Caco-2 (cell line): ENCODE measurements around the gene ALG12. TPM values are rescaled to one million over a fixed set of nuclear protein-coding genes. Genes with fewer than 3 reads are reported as not detected.

ENCODE experiments used
- BruUV-seq: library from RNA; stranded (reverse); fragments of 400-500 nt; replicated peaks from 2 replicates; lab custom pipeline; 2021; lab: Mats Ljungman, UMichigan
- CTCF ChIA-PET: fragments of 300-600 bp; sonication (Branson Sonifier 250); formaldehyde crosslinking; loops from one replicate; lab custom pipeline; 2022; ENCODE audit warnings: antibody characterized with exemption; lab: Charles Lee
- POLR2A ChIA-PET: fragments of 300-600 bp; sonication (Branson Sonifier 250); formaldehyde crosslinking; loops from one replicate; lab custom pipeline; 2022; ENCODE audit warnings: antibody characterized with exemption; lab: Charles Lee
- DNase-seq, 2 experiments: peaks; one replicate each; pipeline versions ENCODE4 v3.0.0 to v3.0.0-alpha.2; 2020 to 2022
- H3K27me3 ChIP-seq: replicated peaks from 2 replicates; pipeline ENCODE4 v1.6.0; 2011; ENCODE audit warnings: low read length; ENCODE audit not compliant: control insufficient read depth, insufficient read depth
- H3K36me3 ChIP-seq: 2 replicates; pipeline ENCODE4 v1.5.1; 2011; ENCODE audit warnings: low read length; ENCODE audit not compliant: control insufficient read depth, insufficient read depth
- H3K4me1 ChIP-seq: fragments of 250-450 bp; sonication (Bioruptor Pico); 2 replicates; pipeline ENCODE4 v1.5.1; 2020; ENCODE audit warnings: mild to moderate bottlenecking
- H3K4me3 ChIP-seq: 2 replicates; pipeline ENCODE4 v1.5.1; 2011; ENCODE audit warnings: low read depth, mild to moderate bottlenecking, control low read depth, low read length
- H3K9me3 ChIP-seq: fragments of 250-450 bp; sonication (Bioruptor Pico); 2 replicates; pipeline ENCODE4 v1.5.1; 2020; ENCODE audit warnings: mild to moderate bottlenecking, moderate library complexity
- H3K27ac Mint-ChIP-seq: one replicate; pipeline ENCODE4 v1.8.0; 2022; ENCODE audit warnings: mixed read lengths; ENCODE audit not compliant: unreplicated experiment
- H3K27me3 Mint-ChIP-seq: one replicate; pipeline ENCODE4 v1.8.0; 2022; ENCODE audit warnings: mixed read lengths; ENCODE audit not compliant: insufficient read depth, unreplicated experiment
- H3K36me3 Mint-ChIP-seq: one replicate; pipeline ENCODE4 v1.8.0; 2022; ENCODE audit warnings: mild to moderate bottlenecking, mixed read lengths; ENCODE audit not compliant: insufficient read depth, unreplicated experiment
- H3K4me1 Mint-ChIP-seq: one replicate; pipeline ENCODE4 v1.8.0; 2022; ENCODE audit warnings: low read depth, mixed read lengths; ENCODE audit not compliant: unreplicated experiment
- H3K4me3 Mint-ChIP-seq: one replicate; pipeline ENCODE4 v1.8.0; 2022; ENCODE audit warnings: mild to moderate bottlenecking, moderate library complexity, mixed read lengths; ENCODE audit not compliant: unreplicated experiment
- H3K9me3 Mint-ChIP-seq: one replicate; pipeline ENCODE4 v1.8.0; 2022; ENCODE audit warnings: mixed read lengths; ENCODE audit not compliant: unreplicated experiment
- CTCF ChIP-seq, 2 experiments: fragments of 200-600 bp in 1 of 2; IDR thresholded peaks; 1 replicate in 1 of 2; 2 replicates in 1 of 2; pipeline versions ENCODE4 v1.5.1 to v1.8.0; 2011 to 2022; ENCODE audit warnings: antibody characterized with exemption in 1 of 2, control low read depth in 1 of 2, inconsistent platforms in 1 of 2, low read depth in 1 of 2, low read length in 1 of 2, mild to moderate bottlenecking in 1 of 2, moderate library complexity in 1 of 2; ENCODE audit not compliant: insufficient read depth in 1 of 2, severe bottlenecking in 1 of 2, unreplicated experiment in 1 of 2
- intact Hi-C: fragments of 100-400 bp; cut with micrococcal nuclease; formaldehyde crosslinking; loops from one replicate; pipeline ENCODE4 v1.10.0; 2022; ENCODE audit not compliant: unreplicated experiment
- total RNA-seq: library from RNA; stranded (reverse); gene quantifications from 2 replicates; pipeline ENCODE4 v1.2.3, GENCODE V29; 2022

Gene ALG12
- total RNA-seq, 1 experiment from 2014 or later, result 35.7 TPM

DNA sequence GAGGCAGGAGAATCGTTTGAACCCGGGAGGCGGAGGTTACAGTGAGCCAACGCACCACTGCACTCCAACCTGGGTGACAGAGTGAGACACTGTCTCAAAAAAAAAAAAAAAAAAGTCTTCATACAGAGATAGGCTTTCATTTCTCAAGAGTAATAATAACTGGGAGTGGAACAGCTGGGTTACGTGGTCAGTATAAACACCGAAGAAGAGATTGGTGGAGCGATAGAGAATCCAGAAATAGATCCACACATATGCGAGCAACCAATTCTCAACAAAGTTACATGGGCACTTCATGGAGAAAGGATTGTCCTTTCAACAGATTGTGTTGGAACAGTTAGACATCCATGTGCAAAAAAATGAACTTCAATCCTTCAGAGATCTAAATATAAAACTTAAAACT lies 40.0 kb downstream of the ALG12 start:
- no TSS peak for BruUV-seq
- H3K4me3 ChIP-seq, result no peak overlapping the region
- POLR2A ChIA-PET, result no interaction called here
- H3K9me3 Mint-ChIP-seq, result no peaks in the 10 kb centered on the region
- H3K4me1 Mint-ChIP-seq, result no peaks in the 10 kb centered on the region
- no peaks in the 10 kb centered on the region for H3K27me3 ChIP-seq
- no peak overlapping the region for H3K27ac Mint-ChIP-seq
- peaks cover 54% of the 10 kb centered on the region for H3K36me3 Mint-ChIP-seq
- H3K27me3 Mint-ChIP-seq, result no peaks in the 10 kb centered on the region
- no peaks in the 10 kb centered on the region for H3K9me3 ChIP-seq
- intact Hi-C loops, result no loop called here
- TF ChIP-seq CTCF (IDR thresholded peaks at IDR 0.05; ENCODE audit: insufficient read depth in 1 of 2, low read depth in 1 of 2, low read length in 1 of 2, severe bottlenecking in 1 of 2, unreplicated experiment in 1 of 2), result no peak
- H3K4me3 Mint-ChIP-seq, result no peak overlapping the region
- no peak for DNase-seq
- no peaks in the 10 kb centered on the region for H3K4me1 ChIP-seq
- no peaks in the 10 kb centered on the region for H3K36me3 ChIP-seq
- CTCF ChIA-PET, result no interaction called here

DNA sequence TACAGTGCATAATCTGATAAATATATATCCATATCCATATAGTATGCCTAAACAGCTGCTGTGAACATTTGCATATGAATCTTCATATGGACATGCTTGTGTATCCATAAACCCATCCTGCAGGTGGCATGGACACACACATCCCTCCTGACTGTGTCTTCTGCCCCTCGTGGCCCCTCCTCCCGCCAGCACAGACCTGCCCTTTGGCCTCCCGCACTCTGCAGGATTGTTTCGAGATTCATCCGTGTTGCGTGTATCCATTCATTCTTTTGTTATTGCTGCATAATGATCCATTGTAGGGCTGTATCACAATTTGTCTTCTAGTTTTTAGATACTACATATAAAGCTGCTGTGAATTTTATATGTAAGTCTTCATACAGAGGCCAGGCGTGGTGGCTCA lies 40.6 kb downstream of the ALG12 start:
- Mint-ChIP-seq H3K27ac (no peak overlapping the region), H3K4me1 (no peaks in the 10 kb centered on the region), H3K36me3 (peaks cover 49% of the 10 kb centered on the region), H3K27me3 (no peaks in the 10 kb centered on the region), H3K4me3 (no peak overlapping the region), H3K9me3 (no peaks in the 10 kb centered on the region)
- DNase-seq, result no peak
- intact Hi-C loops, result no loop called here
- no TSS peak for BruUV-seq
- Histone ChIP-seq H3K9me3 (no peaks in the 10 kb centered on the region), H3K4me1 (no peaks in the 10 kb centered on the region), H3K4me3 (no peak overlapping the region), H3K27me3 (no peaks in the 10 kb centered on the region), H3K36me3 (no peaks in the 10 kb centered on the region)
- ChIA-PET CTCF (no interaction called here), POLR2A (no interaction called here)
- TF ChIP-seq CTCF (IDR thresholded peaks at IDR 0.05; ENCODE audit: insufficient read depth in 1 of 2, low read depth in 1 of 2, low read length in 1 of 2, severe bottlenecking in 1 of 2, unreplicated experiment in 1 of 2), result no peak

- no peak for TF ChIP-seq CTCF (IDR thresholded peaks at IDR 0.05; ENCODE audit: insufficient read depth in 1 of 2, low read depth in 1 of 2, low read length in 1 of 2, severe bottlenecking in 1 of 2, unreplicated experiment in 1 of 2)
- ChIA-PET CTCF (no interaction called here), POLR2A (no interaction called here)
- no peaks in the 10 kb centered on the region for H3K27me3 ChIP-seq
- Mint-ChIP-seq H3K4me3 (no peak overlapping the region), H3K36me3 (peaks cover 57% of the 10 kb centered on the region), H3K27me3 (no peaks in the 10 kb centered on the region), H3K9me3 (peaks cover 12% of the 10 kb centered on the region), H3K27ac (no peak overlapping the region), H3K4me1 (no peaks in the 10 kb centered on the region)
- no peaks in the 10 kb centered on the region; the same call in 1 of the 2 replicates for H3K9me3 ChIP-seq
- no peak overlapping the region for H3K4me3 ChIP-seq
- DNase-seq, result no peak
- intact Hi-C loops, result no loop called here
- no TSS peak for BruUV-seq
- H3K4me1 ChIP-seq, result no peaks in the 10 kb centered on the region
- H3K36me3 ChIP-seq, result no peaks in the 10 kb centered on the region
Measured at GRCh38 chr22:49873228-49873940, 44.9 kb downstream of the ALG12 start.
